H1 (cell line): ENCODE results near the gene AQP12A. TPM values are rescaled to one million over a fixed set of nuclear protein-coding genes. Genes with fewer than 3 reads are reported as not detected.

Experiments used
- CTCF ChIA-PET: fragments of 300-600 bp; sonication (Branson Sonifier 250); formaldehyde crosslinking; loops from one replicate; lab custom pipeline; 2021; ENCODE audit not compliant: partially characterized antibody; lab: Charles Lee
- POLR2A ChIA-PET: fragments of 300-600 bp; sonication (Branson Sonifier 250); formaldehyde crosslinking; loops from one replicate; lab custom pipeline; 2021; ENCODE audit warnings: inconsistent platforms; ENCODE audit not compliant: partially characterized antibody; lab: Charles Lee
- DNase-seq, 2 experiments: peaks; one replicate each; pipeline versions ENCODE4 v3.0.0 to v3.0.0-alpha.2; 2010 to 2022; ENCODE audit warnings: low spot score in 2 of 2, low read depth in 1 of 2, mixed read lengths in 1 of 2
- FAIRE-seq: peaks from 2 replicates; lab custom pipeline; 2011; peaks lifted over from hg19 to GRCh38; lab: Jason Lieb, UNC
- H2AFZ ChIP-seq: 2 replicates; pipeline ENCODE4 v1.8.1; 2012; ENCODE audit warnings: low read length, inconsistent platforms
- H2AK5ac ChIP-seq: 2 replicates; pipeline ENCODE4 v1.6.1; 2013; ENCODE audit warnings: low read depth, low read length
- H2BK120ac ChIP-seq: replicated peaks from 2 replicates; pipeline ENCODE3; 2013; ENCODE audit warnings: low read depth, low read length, inconsistent platforms
- H2BK12ac ChIP-seq: 2 replicates; pipeline ENCODE4 v1.6.1; 2013; ENCODE audit warnings: low read depth, low read length
- H2BK15ac ChIP-seq: 2 replicates; pipeline ENCODE4 v1.6.1; 2013; ENCODE audit warnings: low read length
- H2BK20ac ChIP-seq: 2 replicates; pipeline ENCODE4 v1.6.1; 2013; ENCODE audit warnings: low read length
- H2BK5ac ChIP-seq: 2 replicates; pipeline ENCODE4 v1.6.1; 2013; ENCODE audit warnings: low read depth, low read length
- H3K14ac ChIP-seq: 2 replicates; pipeline ENCODE4 v1.6.1; 2013; ENCODE audit warnings: inconsistent platforms; ENCODE audit not compliant: insufficient read length
- H3K18ac ChIP-seq: 2 replicates; pipeline ENCODE4 v1.6.1; 2013; ENCODE audit warnings: low read length; ENCODE audit errors: extremely low read depth
- H3K23ac ChIP-seq: 2 replicates; pipeline ENCODE4 v1.6.1; 2013; ENCODE audit warnings: inconsistent platforms; ENCODE audit not compliant: insufficient read length
- H3K23me2 ChIP-seq: 2 replicates; pipeline ENCODE4 v1.6.1; 2013; ENCODE audit warnings: low read depth, low read length
- H3K27ac ChIP-seq: 2 replicates; pipeline ENCODE4 v1.6.1; 2011; ENCODE audit warnings: low read depth, low read length, inconsistent platforms
- H3K27me3 ChIP-seq, 4 experiments: replicated peaks in 1 of 4; 1 replicate in 1 of 4; 2 replicates in 3 of 4; pipeline versions ENCODE4 v1.6.1 to v1.8.1; 2011 to 2013; ENCODE audit warnings: low read length in 3 of 4, mild to moderate bottlenecking in 3 of 4, inconsistent platforms in 2 of 4, mixed read lengths in 2 of 4, moderate library complexity in 1 of 4; ENCODE audit not compliant: control insufficient read depth in 3 of 4, insufficient read depth in 3 of 4; ENCODE audit errors: extremely low read depth in 1 of 4
- H3K36me3 ChIP-seq, 4 experiments: 2 replicates each; pipeline versions ENCODE4 v1.6.1 to v1.8.1; 2011 to 2013; ENCODE audit warnings: mild to moderate bottlenecking in 4 of 4, low read length in 3 of 4, moderate library complexity in 2 of 4, control low read depth in 1 of 4, inconsistent platforms in 1 of 4; ENCODE audit not compliant: insufficient read depth in 4 of 4, control insufficient read depth in 2 of 4
- H3K4ac ChIP-seq: replicated peaks from 2 replicates; pipeline ENCODE3; 2013; ENCODE audit warnings: low read length, low read depth, mixed read lengths, inconsistent platforms; ENCODE audit not compliant: insufficient read length
- H3K4me1 ChIP-seq, 4 experiments: replicated peaks in 1 of 4; 1 replicate in 1 of 4; 2 replicates in 3 of 4; pipeline versions ENCODE4 v1.6.1 to v1.8.1; 2011 to 2013; ENCODE audit warnings: low read length in 3 of 4, inconsistent platforms in 2 of 4, mixed read lengths in 1 of 4; ENCODE audit not compliant: insufficient read depth in 4 of 4, control insufficient read depth in 3 of 4
- H3K4me2 ChIP-seq, 2 experiments: 2 replicates each; pipeline versions ENCODE4 v1.6.1 to v1.8.1; 2011 to 2013; ENCODE audit warnings: low read depth in 2 of 2, low read length in 2 of 2, control low read depth in 1 of 2, inconsistent platforms in 1 of 2, mild to moderate bottlenecking in 1 of 2; ENCODE audit not compliant: insufficient read depth in 1 of 2
- H3K4me3 ChIP-seq, 4 experiments: fragments of 200-600, 300-600 bp in 1 of 4; sonication (generic), shearing (Covaris generic), sonication (Bioruptor Twin) in 1 of 4; 2 replicates each; pipeline versions ENCODE4 v1.5.1 to v1.8.1; 2011 to 2016; ENCODE audit warnings: low read length in 4 of 4, low read depth in 3 of 4, control low read depth in 2 of 4, inconsistent platforms in 2 of 4, mild to moderate bottlenecking in 2 of 4, mixed read lengths in 1 of 4, moderate library complexity in 1 of 4; ENCODE audit not compliant: insufficient read depth in 2 of 4; ENCODE audit errors: extremely low read depth in 1 of 4
- H3K56ac ChIP-seq: replicated peaks from 2 replicates; pipeline ENCODE3; 2013; ENCODE audit warnings: low read depth, mild to moderate bottlenecking, mixed read lengths, low read length, inconsistent platforms; ENCODE audit not compliant: insufficient read length
- H3K79me1 ChIP-seq: 2 replicates; pipeline ENCODE4 v1.6.1; 2013; ENCODE audit warnings: low read depth, low read length, control low read depth
- H3K79me2 ChIP-seq, 2 experiments: 2 replicates each; pipeline versions ENCODE4 v1.6.1 to v1.8.1; 2012 to 2013; ENCODE audit warnings: low read length in 2 of 2, mild to moderate bottlenecking in 2 of 2, inconsistent platforms in 1 of 2; ENCODE audit not compliant: insufficient read depth in 2 of 2, control insufficient read depth in 1 of 2
- H3K9ac ChIP-seq, 4 experiments: replicated peaks in 1 of 4; 1 replicate in 1 of 4; 2 replicates in 3 of 4; pipeline versions ENCODE4 v1.6.1 to v1.8.1; 2011 to 2013; ENCODE audit warnings: low read depth in 3 of 4, low read length in 3 of 4, control low read depth in 2 of 4, mild to moderate bottlenecking in 2 of 4, moderate library complexity in 2 of 4, inconsistent platforms in 1 of 4; ENCODE audit errors: extremely low read depth in 1 of 4
- H3K9me3 ChIP-seq, 2 experiments: 2 replicates each; pipeline versions ENCODE4 v1.6.1 to v1.8.1; 2012 to 2013; ENCODE audit warnings: mild to moderate bottlenecking in 2 of 2, moderate library complexity in 2 of 2, control low read depth in 1 of 2, inconsistent platforms in 1 of 2, low read depth in 1 of 2, low read length in 1 of 2, mixed read lengths in 1 of 2; ENCODE audit not compliant: insufficient read depth in 2 of 2
- H4K20me1 ChIP-seq, 2 experiments: replicated peaks in 1 of 2; 2 replicates each; pipeline versions ENCODE3 to v1.8.1; 2011 to 2013; ENCODE audit warnings: inconsistent platforms in 2 of 2, low read length in 2 of 2, mild to moderate bottlenecking in 1 of 2; ENCODE audit not compliant: insufficient read depth in 2 of 2, control insufficient read depth in 1 of 2
- H4K5ac ChIP-seq: 2 replicates; pipeline ENCODE4 v1.6.1; 2013; ENCODE audit warnings: low read length, low read depth, mixed read lengths, inconsistent platforms; ENCODE audit not compliant: insufficient read length
- H4K8ac ChIP-seq: 2 replicates; pipeline ENCODE4 v1.8.0; 2013; ENCODE audit warnings: mild to moderate bottlenecking, moderate library complexity, low read length, inconsistent platforms; ENCODE audit not compliant: insufficient read depth; ENCODE audit errors: extremely low read depth
- H4K91ac ChIP-seq: replicated peaks from 2 replicates; pipeline ENCODE3; 2013; ENCODE audit warnings: low read length, mixed read lengths, inconsistent platforms; ENCODE audit not compliant: insufficient read length
- BACH1 ChIP-seq: IDR thresholded peaks from 2 replicates; pipeline ENCODE4 v1.6.1; 2012; ENCODE audit warnings: low read length, improper control_type of control experiment
- CBX8 ChIP-seq: fragments of 300-800, 300-1000 bp; sonication (generic); IDR thresholded peaks from 2 replicates; pipeline ENCODE4 v1.7.1; 2016; ENCODE audit warnings: low read depth, low read length, borderline replicate concordance
- E2F6 ChIP-seq: IDR thresholded peaks from 2 replicates; pipeline ENCODE4 v1.6.1; 2012; ENCODE audit warnings: inconsistent platforms
- GTF2F1 ChIP-seq: IDR thresholded peaks from 2 replicates; pipeline ENCODE4 v1.6.1; 2012; ENCODE audit warnings: low read depth, low read length, improper control_type of control experiment, borderline replicate concordance
- JUND ChIP-seq: IDR thresholded peaks from 2 replicates; pipeline ENCODE4 v1.6.1; 2011; ENCODE audit warnings: mild to moderate bottlenecking, improper control_type of control experiment, low read length
- KDM4A ChIP-seq: IDR thresholded peaks from one replicate; pipeline ENCODE4 v1.7.1; 2012; ENCODE audit warnings: low read depth, mild to moderate bottlenecking, moderate library complexity, low read length, inconsistent platforms; ENCODE audit not compliant: severe bottlenecking
- KDM5A ChIP-seq: fragments of 200-600 bp; IDR thresholded peaks from 2 replicates; pipeline ENCODE4 v1.7.1; 2012; ENCODE audit warnings: mild to moderate bottlenecking, low read length, inconsistent platforms, mixed read lengths
- MAX ChIP-seq: IDR thresholded peaks from 2 replicates; pipeline ENCODE4 v1.6.1; 2012; ENCODE audit warnings: inconsistent platforms
- TAF1 ChIP-seq: IDR thresholded peaks from 2 replicates; pipeline ENCODE4 v1.6.1; 2011; ENCODE audit warnings: mild to moderate bottlenecking, low read depth, low read length
- TEAD4 ChIP-seq: IDR thresholded peaks from 2 replicates; pipeline ENCODE4 v1.6.1; 2012; ENCODE audit warnings: low read depth, low read length, inconsistent platforms, mixed read lengths
- WGBS, 2 experiments: shearing (Covaris generic) in 1 of 2; methylation state at CpG; one replicate each; pipeline versions ENCODE4 v1.1.6 to v1.1.7; 2013 to 2015; ENCODE audit warnings: low lambda C conversion rate in 2 of 2, mixed read lengths in 2 of 2, inconsistent platforms in 1 of 2, low coverage in 1 of 2, missing lambda C conversion rate in 1 of 2; ENCODE audit not compliant: insufficient replicate concordance in 2 of 2, insufficient coverage in 1 of 2, insufficient read length in 1 of 2; ENCODE audit errors: extremely low coverage in 1 of 2, missing lambda C conversion rate in 1 of 2; 5-methylcytosine and 5-hydroxymethylcytosine counted together
- polyA plus RNA-seq, 7 experiments: library from polyadenylated mRNA; depleted of rRNA in 3 of 7; stranded (reverse) in 5 of 7; unstranded in 2 of 7; fragments of >200 nt in 5 of 7; fragments of 200-250 nt in 2 of 7; gene quantifications; 1 replicate in 5 of 7; 2 replicates in 1 of 7; 4 replicates in 1 of 7; pipeline versions ENCODE4 v1.2.1 to v1.2.3, GENCODE V29; 2011 to 2013; ENCODE audit warnings: missing spikeins in 2 of 7, mixed read lengths in 2 of 7
- total RNA-seq: library from RNA; stranded (reverse); fragmentation: NEBNext Ultra II Directional; extraction: Animal tissue kit (Norgen Biotek cat#: 25700); gene quantifications from 2 replicates; pipeline ENCODE4 v1.2.1, GENCODE V29; 2021

AQP12A gene
- total and polyA plus RNA-seq, 2 of the 8 experiments (the other 6 are each of a cell fraction or from before 2014, with no cell fraction given), result not detected

- no peaks in the 10 kb centered on the region for H3K36me3 ChIP-seq
- no peak overlapping the region for H3K4me3 ChIP-seq
- no peak overlapping the region for H4K91ac ChIP-seq
- no peak overlapping the region; the same call in 1 of the 2 replicates for H3K18ac ChIP-seq
- peak overlapping the region; percentile 57 for H3K4ac ChIP-seq
- H2AK5ac ChIP-seq, result no peak overlapping the region
- H3K14ac ChIP-seq, result no peak overlapping the region
- H4K20me1 ChIP-seq, result no peaks in the 10 kb centered on the region
- H2BK15ac ChIP-seq, result no peak overlapping the region
- DNase-seq, result peak in 1 of 2 experiments; percentile 47
- no peaks in the 10 kb centered on the region for H3K79me2 ChIP-seq
- peaks cover 0 to 4% (median 2%) of the 10 kb centered on the region in 4 experiments; a peak in 3 of 7 replicates for H3K27me3 ChIP-seq
- ChIA-PET POLR2A (no interaction called here), CTCF (interaction anchor here (0.9 to 1.2 kb wide), 3 partner anchors 37 to 1230 kb away, joined by 3 read pairs; no protein-coding TSS in a partner anchor)
- no peaks in the 10 kb centered on the region for H3K23me2 ChIP-seq
- H3K23ac ChIP-seq, result no peak overlapping the region
- no peak overlapping the region for H2BK120ac ChIP-seq
- peak overlapping the region in 1 of 4 experiments; percentile 51; a peak in 2 of 7 replicates for H3K9ac ChIP-seq
- no peaks in the 10 kb centered on the region for H3K79me1 ChIP-seq
- 54% methylated on average over 19 of the region's 19 CpGs; no CpG with 5 or more reads in 1 of the 2 experiments for WGBS, 2 experiments
- TF ChIP-seq TEAD4 (no peak), KDM4A (no peak), BACH1 (no peak), GTF2F1 (no peak), MAX (peak; percentile 75), JUND (no peak), TAF1 (no peak), E2F6 (peak; percentile 91), KDM5A (no peak), CBX8 (no peak)
- TF ChIP-seq, all 59 proteins: peak for 2
- H3K9me3 ChIP-seq, result no peaks in the 10 kb centered on the region
- no peak overlapping the region for H2BK20ac ChIP-seq
- no peak overlapping the region for H4K8ac ChIP-seq
- no peak overlapping the region for H2BK5ac ChIP-seq
- H3K4me2 ChIP-seq, result peak overlapping the region in 1 of 2 experiments; percentile 11; a peak in 1 of 4 replicates
- FAIRE-seq, result no peak
- peaks cover 0 to 10% (median 6%) of the 10 kb centered on the region in 4 experiments; a peak in 5 of 7 replicates for H3K4me1 ChIP-seq
- no peak overlapping the region for H2BK12ac ChIP-seq
- no peak overlapping the region for H4K5ac ChIP-seq
- H3K27ac ChIP-seq, result no peak overlapping the region
- H2AFZ ChIP-seq, result peak overlapping the region; percentile 55
- H3K56ac ChIP-seq, result no peak overlapping the region
These were observed 42.9 kb upstream of the AQP12A start for GRCh38 chr2:240648650-240649275.
